ENCODE measurements around the gene CSNK1G1. TPM values are rescaled to one million over a fixed set of nuclear protein-coding genes. Genes with fewer than 3 reads are reported as not detected.

CSNK1G1 gene
- total RNA-seq, 1 donor from 2014 or later: 23.5 TPM

DNA sequence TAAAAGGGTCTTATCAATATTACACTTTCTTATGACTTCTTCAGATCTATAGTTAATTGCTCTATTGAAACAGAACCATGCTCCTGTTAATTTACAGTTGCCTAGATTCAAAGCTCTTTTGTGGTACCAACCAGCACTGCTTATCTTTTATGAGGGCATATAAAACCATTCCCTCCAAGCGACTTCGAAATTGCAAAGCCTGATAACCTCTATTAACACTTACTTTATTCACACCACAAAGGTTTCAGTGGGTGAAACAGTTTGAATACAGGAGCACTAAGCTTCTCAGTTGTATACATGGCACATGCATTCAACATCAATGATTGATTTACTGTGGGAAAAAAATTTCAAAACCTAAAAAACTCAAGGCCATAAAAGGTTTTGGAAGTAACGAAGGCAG is 118.3 kb downstream of the CSNK1G1 start:
- no peak for DNase-seq (ENCODE audit: low read depth)
- TF ChIP-seq, protein P1, sequence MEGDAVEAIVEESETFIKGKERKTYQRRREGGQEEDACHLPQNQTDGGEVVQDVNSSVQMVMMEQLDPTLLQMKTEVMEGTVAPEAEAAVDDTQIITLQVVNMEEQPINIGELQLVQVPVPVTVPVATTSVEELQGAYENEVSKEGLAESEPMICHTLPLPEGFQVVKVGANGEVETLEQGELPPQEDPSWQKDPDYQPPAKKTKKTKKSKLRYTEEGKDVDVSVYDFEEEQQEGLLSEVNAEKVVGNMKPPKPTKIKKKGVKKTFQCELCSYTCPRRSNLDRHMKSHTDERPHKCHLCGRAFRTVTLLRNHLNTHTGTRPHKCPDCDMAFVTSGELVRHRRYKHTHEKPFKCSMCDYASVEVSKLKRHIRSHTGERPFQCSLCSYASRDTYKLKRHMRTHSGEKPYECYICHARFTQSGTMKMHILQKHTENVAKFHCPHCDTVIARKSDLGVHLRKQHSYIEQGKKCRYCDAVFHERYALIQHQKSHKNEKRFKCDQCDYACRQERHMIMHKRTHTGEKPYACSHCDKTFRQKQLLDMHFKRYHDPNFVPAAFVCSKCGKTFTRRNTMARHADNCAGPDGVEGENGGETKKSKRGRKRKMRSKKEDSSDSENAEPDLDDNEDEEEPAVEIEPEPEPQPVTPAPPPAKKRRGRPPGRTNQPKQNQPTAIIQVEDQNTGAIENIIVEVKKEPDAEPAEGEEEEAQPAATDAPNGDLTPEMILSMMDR (IDR thresholded peaks at IDR 0.05; ENCODE audit: insufficient read depth, low read length, poor library complexity, severe bottlenecking): no peak
- H3K4me3 ChIP-seq (ENCODE audit: low read depth, low read length): no peak overlapping the region
- no peaks in the 10 kb centered on the region for H3K36me3 ChIP-seq (ENCODE audit: control insufficient read depth, insufficient read depth, low read length)
- H3K27me3 ChIP-seq (ENCODE audit: control insufficient read depth, insufficient read depth, low read length): no peaks in the 10 kb centered on the region

DNA sequence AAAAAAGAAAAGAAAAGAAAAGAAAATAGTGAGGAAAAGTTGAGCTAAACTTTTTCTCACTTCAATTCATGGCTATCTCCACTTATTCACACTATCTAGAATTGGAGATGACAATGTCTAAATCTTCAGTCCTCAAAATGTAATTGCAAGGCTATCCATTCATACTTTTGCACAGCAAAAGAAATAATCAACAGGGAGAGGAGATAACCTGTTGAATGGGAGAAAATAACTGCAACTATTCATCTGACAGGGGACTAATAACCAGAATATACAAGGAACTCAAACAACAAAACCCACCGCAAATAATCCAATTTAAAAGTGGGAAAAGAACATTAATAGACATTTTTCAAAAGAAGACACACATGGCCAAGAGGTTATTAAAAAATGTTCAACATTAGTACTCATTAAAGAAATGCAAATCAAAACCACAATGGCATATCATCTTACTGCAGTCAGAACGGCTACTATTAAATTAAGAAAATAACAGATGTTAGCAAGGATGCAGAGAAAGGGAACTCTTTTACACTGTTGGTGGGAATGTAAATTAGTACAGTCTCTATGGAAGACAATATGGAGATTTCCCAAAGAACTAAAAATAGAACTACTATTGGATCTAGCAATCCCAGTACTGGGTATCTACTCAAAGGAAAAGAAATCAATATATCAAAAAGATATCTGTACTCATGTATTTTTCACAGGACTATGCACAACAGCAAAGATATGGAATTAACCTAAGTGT is 119.6 kb downstream of the CSNK1G1 start:
- Histone ChIP-seq H3K4me3 (ENCODE audit: low read depth, low read length) (no peak overlapping the region), H3K36me3 (ENCODE audit: control insufficient read depth, insufficient read depth, low read length) (no peaks in the 10 kb centered on the region), H3K27me3 (ENCODE audit: control insufficient read depth, insufficient read depth, low read length) (no peaks in the 10 kb centered on the region)
- TF ChIP-seq, protein P1 (IDR thresholded peaks at IDR 0.05; ENCODE audit: insufficient read depth, low read length, poor library complexity, severe bottlenecking): no peak
- DNase-seq (ENCODE audit: low read depth): no peak

DNA sequence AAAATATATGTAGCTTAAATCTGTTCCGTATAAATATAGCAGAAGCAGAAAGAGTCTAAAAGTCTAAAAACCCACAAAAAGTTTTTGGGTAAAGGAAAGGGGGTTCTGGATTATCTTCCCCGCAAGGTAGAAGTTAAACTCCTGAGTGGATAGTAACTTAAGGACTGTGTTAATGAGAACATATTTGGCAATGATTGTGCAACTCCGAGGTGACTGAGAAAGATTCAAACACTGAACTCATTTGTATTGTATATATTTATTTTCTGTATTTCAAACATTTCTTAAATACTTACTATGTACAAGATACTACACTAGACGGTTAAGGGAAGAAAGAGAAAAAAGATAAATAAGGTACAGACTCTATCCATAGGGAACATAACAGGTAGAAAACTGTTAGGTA is 120.4 kb downstream of the CSNK1G1 start:
- no peak overlapping the region for H3K4me3 ChIP-seq (ENCODE audit: low read depth, low read length)
- no peaks in the 10 kb centered on the region for H3K27me3 ChIP-seq (ENCODE audit: control insufficient read depth, insufficient read depth, low read length)
- TF ChIP-seq, protein P1 (IDR thresholded peaks at IDR 0.05; ENCODE audit: insufficient read depth, low read length, poor library complexity, severe bottlenecking): no peak
- H3K36me3 ChIP-seq (ENCODE audit: control insufficient read depth, insufficient read depth, low read length): no peaks in the 10 kb centered on the region
- no peak for DNase-seq (ENCODE audit: low read depth)

DNA sequence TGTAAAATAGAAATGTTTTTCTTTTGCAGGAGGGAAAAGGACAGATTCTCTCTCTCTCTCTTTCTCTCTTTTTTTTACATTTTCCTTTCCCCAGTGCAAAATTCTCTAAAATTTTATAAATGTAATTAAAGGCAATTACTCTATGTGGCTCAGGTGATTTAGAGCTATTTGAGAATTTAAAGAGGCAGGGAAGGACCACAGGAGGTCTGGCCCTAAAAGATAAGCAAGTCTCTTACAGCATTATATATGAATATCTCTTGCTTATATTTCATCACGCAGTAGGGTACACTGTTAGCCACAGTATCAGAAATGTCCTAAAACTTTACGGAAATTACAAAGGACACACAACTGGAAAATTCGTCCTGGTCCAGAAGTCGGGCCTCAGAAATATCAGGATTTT is 122.7 kb downstream of the CSNK1G1 start:
- TF ChIP-seq, protein P1 (IDR thresholded peaks at IDR 0.05; ENCODE audit: insufficient read depth, low read length, poor library complexity, severe bottlenecking): no peak
- Histone ChIP-seq H3K36me3 (ENCODE audit: control insufficient read depth, insufficient read depth, low read length) (no peaks in the 10 kb centered on the region), H3K4me3 (ENCODE audit: low read depth, low read length) (no peak overlapping the region), H3K27me3 (ENCODE audit: control insufficient read depth, insufficient read depth, low read length) (no peaks in the 10 kb centered on the region)
- no peak for DNase-seq (ENCODE audit: low read depth)

DNA sequence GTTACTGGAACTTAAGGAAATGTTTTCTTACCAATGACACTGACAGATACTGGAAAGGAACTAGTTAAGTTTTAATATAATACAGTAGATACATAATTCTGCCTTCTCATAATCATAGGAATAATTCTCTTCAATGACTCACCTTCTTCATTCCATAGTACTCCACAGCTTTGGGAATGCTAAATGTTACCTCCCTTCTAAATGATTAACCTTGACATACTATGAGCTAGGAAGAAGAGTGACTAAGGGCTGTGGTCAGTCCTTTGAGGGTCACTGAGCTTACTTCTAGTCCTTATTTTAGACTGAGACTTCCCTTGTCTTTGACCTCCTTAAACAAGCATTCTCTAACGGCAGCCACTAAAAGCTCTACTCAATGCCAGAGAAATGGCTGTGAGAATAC is 123.6 kb downstream of the CSNK1G1 start:
- no peaks in the 10 kb centered on the region for H3K36me3 ChIP-seq (ENCODE audit: control insufficient read depth, insufficient read depth, low read length)
- peak; percentile 68 for DNase-seq (ENCODE audit: low read depth)
- H3K27me3 ChIP-seq (ENCODE audit: control insufficient read depth, insufficient read depth, low read length): no peaks in the 10 kb centered on the region
- TF ChIP-seq, protein P1 (IDR thresholded peaks at IDR 0.05; ENCODE audit: insufficient read depth, low read length, poor library complexity, severe bottlenecking): no peak
- H3K4me3 ChIP-seq (ENCODE audit: low read depth, low read length): no peak overlapping the region
